GM21825 (cell line): ENCODE data around the gene CUEDC1.
A peak's percentile ranks its signal among the peaks of the same experiment; 100 is the strongest.

Experiments used
- ATAC-seq: cut with Tn5 transposase; IDR thresholded peaks from one replicate; pipeline ENCODE4 v1.9.1; 2021; ENCODE audit warnings: mild to moderate bottlenecking, moderate library complexity; ENCODE audit not compliant: unreplicated experiment

The CUEDC1 gene

DNA sequence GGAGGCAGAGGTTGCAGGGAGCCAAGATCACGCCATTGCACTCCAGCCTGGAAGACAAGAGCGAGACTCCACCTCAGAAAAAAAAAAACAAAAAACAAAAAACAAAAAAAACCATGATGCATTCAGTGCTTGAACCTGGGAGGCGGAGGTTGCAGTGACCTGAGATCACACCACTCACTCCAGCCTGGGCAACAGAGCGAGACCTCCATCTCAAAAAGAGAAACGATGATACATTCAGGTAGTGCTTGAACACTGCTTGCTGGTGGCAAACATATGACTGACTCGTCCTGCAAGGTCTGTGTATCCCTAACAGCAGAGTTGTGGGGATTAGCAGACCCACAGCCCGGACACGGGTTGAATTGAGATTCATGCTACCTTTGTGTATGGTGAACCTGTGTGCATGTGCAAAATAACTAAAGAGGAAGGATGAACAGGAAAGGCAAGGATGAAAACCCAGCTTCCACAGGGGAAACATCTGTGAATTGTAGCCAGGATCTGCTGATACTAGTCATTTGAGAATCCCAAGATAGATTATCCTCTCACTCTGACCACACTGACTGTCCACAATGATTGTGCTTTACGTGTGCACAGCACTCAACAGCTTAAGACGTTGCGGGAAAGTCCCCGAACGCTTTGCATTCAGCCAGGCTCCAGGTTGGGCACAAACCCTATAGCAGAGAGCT, 53.0 kb downstream of the CUEDC1 start:
- ATAC-seq: peak; percentile 51

DNA sequence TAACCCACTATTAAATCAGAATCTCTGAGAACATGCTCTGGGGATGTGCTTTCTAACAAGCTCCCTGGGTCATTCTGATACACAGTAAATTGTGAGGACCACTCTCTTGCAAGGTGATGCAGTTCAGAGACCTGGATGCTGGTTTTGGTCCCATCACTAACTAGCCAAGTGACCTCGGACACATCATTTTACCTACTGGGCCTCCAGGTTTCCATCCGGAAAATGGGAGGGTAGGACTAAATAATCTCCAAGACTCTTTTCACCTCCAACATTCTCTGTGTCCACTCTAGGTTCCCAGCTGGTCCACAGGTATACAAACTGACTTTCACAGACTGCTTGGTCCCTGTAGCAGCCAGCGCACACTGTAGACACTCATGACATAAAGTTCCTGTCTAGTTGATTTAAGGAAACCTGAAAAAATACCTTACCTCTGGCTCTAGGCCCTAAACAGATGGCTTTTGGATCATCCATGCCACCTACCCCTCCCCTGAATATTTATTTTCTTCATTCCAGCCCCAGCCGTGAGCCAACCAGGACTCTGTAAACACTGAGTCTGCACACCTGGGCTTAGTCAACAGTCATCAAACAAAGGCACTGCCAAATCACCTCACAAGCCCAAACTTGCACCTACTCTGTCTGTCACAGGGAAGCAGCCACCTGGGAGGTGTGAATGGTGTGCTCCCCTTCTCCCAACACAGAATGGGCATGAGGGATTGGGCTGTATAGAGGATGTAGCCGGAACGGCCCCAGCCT, 54.0 kb downstream of the CUEDC1 start:
- no peak for ATAC-seq

DNA sequence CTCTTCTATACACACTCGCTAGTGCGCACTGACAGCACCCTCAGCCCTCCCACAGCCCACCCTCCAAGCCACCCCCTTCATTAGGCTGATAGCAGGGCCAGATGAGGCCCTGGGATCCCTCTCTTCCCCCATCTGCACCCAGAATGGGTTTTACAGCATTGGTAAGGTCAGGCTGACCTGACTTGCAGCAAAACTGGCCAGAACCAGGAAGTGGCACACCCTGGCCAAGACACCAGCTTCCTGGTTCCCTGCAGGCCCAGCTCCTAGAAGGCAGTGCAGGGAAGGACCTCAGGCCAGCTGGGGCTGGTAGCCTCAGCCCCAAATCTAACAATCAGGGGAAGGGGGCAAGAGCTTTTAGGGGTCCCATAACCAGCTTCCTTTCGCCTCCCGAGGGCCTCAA, 55.4 kb downstream of the CUEDC1 start:
- no peak for ATAC-seq

DNA sequence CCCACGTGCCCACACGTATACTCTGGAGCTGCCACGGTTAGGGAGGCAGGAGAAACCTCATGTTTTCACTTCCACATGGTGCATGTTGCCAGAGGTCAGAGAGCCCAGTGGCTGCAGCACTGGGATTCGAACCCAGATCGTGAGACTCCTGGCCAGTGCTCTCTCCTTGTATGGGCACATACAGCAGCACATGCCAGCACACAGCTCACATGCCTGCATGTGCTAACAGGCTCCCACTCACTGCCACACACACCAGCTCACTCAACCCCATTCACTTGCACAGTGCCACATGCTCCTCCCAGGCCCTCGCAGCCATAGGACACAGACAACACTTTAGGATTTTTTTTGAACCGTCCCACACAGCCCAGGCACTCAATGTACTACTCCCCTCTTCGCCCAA, 55.8 kb downstream of the CUEDC1 start:
- ATAC-seq: no peak

DNA sequence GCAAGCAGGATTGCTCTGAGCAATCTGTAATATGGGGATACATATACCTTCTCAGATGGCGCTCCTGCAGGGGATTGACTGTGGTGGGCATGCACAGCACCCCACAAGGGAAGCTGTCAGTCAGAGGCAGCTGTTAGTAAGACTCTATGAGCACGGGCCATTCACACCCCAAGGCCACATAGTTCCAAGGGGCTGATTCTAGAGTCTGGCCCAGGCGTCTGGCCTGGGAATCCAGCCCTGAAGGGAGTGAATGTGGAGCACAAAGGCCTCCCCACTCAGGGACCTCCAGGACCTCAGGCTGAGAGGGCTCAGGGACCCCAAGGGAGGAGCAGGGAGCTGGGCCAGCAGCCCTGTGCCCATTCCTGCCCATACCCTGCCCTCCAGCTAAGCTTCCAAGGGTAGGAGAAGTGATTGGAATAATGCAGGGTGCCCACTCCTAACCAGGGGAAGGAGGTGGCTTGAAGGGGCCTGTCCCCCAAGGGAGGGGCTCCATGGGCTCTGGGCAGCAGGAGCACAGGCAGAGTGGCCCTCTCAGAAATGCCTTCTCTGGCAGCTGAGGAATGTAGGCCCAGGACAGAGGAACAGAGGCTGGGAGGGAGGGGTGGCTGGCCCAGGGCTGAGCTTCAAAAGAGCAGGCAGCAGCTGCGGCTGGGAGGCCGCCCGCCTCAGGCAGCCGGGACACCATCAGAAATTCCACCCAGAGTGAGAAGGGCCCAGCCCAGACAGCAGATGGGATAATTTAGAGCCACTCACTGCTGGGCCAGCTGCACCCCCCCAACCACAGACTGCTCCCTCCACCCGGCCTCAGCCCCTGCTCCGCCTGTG, 56.5 kb downstream of the CUEDC1 start:
- no peak for ATAC-seq

DNA sequence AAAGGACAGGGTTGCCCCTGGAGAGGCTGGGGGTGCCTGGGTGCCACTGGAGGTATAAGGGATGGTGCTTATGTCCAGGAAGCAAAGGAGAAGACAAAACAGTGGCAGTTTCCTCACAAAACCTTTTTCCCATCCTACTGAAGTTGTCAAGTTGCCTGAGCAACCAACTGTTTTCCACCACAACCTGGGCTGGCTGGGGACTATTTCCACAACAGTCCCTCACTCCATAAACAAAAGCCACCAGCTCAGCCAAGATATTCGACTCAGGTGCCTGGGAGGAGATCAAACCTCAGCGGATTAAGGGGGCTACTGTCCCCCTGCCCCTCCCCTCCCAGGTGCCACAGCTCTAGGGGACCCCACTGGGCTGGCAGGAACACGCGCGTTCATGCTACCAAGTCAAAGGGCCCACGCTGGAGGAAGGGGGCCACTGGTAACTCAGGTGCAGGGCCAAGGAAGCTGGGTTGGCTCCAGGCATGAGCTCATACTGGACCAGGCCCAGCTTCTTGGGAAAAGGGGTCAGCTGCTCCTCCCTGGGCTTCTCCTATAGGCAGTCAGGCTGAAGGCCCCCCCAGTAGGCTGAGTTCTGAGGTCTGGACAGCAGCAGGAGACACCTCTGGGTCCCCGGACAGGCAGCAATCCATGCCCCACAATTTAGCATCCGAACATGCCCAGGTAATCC, 59.7 kb downstream of the CUEDC1 start:
- ATAC-seq: no peak

DNA sequence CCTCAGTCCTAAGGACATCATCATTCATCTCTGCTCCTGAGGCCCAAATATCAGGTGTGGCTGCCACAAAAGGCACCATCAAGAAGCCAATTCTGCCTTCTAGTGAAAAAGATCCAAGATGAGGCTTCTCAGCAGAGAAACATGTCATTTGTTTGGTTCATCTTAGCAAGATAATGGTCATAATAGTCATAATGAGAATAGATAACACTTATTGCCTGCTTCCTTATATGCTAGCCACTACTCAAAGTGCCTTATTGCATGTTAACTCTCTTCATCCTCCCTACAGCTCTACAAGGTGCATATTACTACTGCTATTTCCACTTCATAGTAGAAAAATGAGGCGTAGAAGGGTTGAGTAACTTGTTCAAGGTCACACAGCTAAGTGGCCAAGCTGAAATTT, 60.4 kb downstream of the CUEDC1 start:
- no peak for ATAC-seq

DNA sequence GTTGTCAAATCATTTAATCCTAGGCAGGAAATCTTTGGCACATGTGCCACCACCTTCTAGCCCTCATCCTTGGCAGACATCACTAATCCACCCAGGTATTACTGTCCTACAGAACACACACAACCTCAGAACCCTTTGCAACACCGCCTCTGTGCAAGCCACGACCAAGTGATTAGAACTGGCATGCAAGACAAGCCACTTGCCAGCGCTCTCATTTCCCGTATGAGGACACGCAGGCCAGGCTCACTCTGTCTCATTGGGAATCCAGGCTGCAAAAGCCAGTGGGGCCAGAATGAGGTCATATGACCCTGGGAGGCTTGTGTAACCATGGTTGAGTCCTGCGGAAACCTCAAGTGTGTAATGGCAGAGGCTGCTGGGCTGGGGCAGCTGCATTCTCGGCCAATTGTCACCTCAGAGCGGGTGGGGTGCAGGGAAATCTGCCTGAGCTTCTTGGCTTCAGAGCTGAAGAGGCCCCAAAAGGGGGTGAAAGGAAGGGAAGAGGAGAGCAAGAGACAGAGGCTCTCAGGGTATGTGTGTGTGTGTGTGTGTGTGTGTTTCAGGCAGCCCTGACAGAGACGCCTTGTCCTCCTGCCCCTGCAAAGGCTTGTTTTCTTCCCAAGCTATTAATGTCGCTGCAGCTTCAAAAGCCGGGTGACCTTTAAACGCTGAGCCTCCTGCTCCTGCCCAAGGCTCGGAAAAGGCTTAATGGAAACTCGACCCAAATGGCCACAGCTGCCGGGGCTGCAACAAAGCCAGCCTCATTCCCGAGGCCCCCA, 62.2 kb downstream of the CUEDC1 start:
- ATAC-seq: no peak

DNA sequence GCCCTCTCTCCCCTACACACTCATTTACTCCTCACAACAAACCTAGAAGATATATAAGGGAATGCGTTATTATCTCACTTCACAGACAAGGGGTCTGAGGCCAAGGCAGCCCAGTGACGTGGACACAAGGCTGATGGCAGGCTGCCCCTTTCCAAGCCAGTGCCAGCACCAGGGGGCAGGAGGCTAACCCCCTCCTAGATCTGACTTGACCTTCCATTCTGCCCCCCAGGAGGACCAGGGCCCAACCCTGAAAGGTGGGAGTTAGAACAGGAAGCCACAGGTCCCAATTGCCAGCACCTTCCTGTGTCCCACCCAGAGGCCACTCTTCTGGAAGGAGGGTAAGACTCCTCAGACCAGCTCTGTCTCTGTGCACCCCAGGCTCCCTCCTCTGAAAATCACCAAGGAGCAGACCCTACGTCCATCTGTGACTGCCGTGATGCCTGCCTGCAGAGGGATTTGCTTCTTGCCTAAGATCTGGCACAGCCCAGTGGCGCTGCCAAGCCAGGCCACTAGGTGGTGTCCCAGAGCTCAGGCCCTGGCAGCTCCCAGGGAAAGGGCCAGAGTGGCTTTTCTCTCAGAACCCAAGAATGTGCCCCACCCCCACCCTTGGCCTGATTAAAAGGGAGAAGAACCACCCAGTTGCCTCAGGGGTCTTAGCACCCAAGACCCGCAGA, 62.9 kb downstream of the CUEDC1 start:
- no peak for ATAC-seq

DNA sequence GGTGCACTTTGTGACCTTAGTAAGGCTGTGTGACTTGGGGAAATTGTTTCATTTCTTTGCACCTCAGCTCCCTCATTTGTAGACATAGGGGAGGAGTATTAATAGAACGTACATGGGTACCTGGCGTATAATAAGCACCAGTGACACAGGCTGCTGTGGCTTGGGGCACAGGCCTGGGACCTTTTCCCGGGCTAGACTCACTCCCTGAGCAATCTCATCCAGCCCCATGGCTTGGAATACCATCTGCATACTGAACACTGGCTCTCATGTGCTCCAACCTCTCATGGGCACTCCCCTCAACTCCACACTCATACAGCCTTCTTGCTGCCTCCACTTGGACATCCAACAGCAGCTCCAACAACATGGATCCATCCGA, 64.4 kb downstream of the CUEDC1 start:
- ATAC-seq: no peak

DNA sequence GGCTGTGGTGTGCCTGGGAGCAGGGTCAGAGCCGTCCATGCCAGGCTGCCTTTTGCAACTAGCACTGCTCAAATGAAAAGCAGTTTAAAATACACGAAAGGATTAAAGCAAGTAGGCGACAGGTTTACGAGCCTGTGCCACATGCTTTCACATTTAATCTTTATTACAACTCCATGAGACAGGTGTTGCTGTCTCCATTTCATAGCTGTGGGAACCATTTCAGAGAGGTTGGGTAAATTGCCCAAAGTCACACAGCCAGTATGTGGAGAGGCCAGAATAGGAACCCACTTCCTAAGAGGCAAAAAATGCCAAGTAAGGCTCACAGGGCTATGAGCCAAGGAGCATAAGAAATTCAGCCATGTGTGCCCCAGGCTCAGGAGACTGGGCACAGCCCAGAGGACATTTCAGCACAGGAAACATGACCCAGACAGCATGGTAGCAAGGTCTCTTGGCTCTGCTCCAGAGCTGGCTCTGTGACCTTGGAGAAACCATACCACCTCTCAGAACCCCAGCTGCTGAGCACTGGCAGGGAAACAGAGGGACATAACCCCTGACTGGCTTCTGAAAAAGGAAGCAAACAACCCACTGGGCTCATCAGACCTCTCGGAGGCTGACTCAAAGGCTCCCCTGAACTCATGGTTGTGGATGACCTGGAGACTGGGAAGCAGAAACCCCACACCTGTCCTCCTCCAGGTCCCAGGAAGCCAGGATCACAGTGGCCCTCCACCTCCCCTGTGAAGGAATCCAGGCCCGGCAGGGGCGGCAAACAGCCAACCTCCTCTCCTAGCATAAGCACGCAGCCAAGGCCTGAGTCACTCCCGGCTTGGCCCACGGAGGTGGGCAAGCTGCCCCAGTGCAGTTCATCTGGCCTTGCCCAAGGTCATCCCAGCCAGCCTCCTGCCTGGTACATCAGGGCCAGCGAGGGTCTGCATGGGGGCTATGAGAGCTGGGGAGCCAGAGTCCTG, 65.0 kb downstream of the CUEDC1 start:
- no peak for ATAC-seq

DNA sequence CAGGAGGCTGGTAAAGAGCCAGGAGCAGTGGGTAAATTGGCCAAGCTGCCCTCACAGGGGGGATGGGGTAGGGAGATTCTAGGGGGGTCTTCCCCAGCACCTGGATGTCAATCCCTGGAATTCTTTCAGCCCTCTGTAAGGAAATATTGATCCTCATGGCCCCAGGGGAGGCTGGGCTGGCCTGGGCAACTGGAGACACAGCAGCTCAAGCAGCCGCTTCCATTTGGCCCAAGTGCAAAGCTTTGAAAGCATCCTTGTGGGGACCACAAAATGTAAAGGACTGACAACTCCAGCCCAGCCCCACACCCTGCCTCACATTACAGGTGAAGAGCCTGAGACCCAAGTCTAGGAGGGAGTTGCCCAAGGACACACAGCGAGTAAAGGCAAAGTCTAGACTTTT, 66.0 kb downstream of the CUEDC1 start:
- no peak for ATAC-seq

DNA sequence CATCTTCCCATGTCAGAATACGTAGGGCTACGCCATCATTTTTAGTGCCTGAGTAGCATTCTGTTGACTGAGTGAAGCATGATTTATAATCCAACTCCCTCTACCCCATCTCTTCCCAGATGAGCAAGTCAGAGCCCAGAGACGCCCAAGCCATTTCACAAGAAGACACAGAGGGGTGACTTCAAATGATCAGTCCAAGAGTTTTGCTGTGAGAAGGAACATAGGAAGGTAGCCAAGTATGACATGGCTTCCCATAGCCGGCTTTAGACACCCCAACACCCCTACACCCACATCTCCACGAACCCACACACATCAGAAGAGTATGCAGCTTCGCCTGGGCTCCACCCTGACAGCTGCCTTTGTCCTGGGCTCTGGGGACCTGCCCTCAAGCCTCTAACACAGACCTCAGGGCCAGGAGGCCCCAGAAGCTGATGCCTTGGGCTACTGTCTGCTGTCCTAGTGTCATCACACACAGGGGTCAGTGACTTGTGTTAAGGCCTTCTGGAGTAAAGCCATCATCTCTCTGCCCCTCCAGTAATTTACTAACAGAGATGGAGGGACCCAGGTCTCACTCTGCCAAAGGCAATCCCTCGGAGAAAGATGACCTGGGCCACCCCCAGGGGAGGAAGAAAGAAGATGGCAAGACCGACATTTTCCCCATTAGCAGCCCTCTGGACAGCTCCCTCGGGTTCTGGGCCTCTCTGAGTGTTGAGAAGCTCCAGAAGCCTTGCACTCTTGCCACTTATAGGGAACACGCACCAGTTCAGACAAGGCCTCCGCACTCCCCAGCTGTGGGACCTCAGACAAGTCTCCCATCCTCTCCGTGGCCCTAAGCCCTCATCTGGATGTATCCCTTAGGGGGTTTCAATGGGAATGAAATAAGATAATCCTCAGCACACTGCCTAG, 66.6 kb downstream of the CUEDC1 start:
- ATAC-seq: no peak

DNA sequence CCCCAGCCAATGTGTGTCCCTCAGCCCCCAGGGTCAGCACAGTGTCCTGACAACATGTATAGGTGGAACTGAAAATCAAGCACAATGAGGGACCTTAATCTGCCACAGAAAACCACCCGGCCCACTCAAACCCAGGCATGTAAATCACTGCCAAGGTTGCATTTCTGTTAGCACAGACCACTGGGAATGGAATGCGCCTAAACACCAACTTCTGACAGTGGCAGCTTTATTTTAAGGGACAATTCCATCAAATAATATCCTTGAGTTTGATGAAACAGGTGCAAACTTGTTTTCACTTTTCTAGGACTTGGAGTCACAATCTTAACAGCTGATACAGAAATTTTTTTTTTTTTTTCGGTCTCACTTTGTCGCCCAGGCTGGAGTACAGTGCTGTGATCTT, 68.1 kb downstream of the CUEDC1 start:
- ATAC-seq: no peak

DNA sequence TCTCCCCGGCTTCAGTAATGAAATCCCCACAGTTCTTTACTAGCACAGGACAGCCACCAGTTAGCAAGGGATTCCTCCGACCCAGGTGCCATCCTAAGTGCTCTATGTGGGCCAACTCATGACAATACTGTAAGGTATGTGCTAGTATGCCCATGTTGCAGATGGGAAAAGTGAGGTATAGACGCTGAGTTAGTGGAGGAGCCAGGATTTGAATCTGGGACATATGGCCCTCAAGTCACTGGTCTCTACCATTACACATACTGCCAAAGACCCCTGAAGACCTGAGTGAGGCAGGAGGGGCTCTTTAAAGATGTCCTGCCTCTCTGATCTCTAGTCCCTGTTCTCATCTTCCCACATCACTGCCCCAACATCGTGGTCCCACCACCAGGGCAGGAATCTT, 69.2 kb downstream of the CUEDC1 start:
- no peak for ATAC-seq

DNA sequence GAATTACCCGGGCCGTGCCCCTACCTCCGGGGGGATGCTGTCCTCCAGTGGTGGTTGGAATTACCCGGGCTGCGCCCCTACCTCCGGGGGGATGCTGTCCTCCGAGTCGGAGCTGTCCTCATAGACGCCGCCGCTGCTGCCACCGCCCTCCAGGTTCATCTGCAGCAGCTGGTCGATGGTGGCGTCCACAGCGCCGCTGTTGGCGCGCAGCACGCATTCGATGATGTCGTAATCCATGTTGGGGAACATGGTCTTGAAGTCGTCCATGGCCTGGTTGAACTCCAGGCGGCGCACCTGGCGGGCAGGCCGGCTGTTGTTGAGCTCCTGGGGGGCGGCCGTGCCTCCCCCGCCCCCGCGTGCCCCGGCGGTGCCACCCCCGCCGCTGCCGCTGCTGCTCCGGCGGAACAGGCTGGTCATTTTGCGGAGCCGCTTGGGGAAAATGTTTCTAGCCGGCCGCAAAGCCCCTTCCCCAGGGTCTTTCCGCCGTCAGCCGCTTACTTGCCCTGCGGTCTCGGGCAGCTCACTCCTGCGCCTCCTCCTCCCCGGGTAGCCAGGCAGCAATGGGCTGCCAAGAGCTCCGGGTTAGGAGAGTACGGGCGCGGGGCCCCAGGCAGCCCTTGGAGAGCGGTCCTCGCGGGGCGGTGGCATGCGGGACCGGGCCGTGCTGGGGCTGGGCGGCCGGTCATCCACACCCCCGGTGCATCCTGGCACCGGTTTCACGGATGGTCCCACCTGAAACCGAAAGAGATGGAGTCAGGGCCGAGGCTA, 69.9 kb downstream of the CUEDC1 start:
- ATAC-seq: no peak

DNA sequence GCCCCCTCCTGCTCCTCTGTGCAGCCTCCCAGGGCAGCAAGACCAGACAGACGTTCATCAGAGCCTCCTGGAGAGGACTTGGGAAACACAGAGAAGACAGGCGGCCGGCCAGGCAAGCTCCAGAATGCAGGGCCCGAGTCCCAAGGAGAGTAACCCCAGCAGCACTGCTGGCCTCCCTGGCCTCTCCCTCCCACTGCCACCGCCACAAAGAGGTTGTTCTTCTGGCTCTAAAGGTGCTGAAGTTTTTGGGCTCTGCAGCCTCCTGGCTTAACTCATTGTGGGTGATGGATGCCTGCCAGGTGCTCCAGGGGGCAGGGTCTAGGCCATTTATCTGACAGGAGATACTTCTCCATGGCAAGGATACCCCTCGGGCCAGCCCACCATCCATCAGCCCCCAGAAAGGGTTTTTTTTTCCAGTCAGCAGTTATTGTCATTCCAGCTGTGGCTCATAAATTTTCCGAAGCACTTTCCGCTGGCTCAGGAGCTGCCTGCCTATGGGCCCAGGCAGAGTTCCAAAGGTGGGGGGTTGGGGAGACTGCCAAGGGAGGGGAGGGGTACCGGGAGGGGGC, 73.3 kb downstream of the CUEDC1 start:
- ATAC-seq: no peak
